ENCODE measurements around the gene RGS6. TPM values are rescaled to one million over a fixed set of nuclear protein-coding genes. Genes with fewer than 3 reads are reported as not detected.

The RGS6 gene
- total RNA-seq, 2 donors from 2014 or later: 1.4 to 4.7 TPM

- ATAC-seq (ENCODE audit: insufficient number of reproducible peaks, low FRiP score, low read depth) (no peak), DNase-seq (ENCODE audit: low spot score) (no peak)
- Histone ChIP-seq H3K4me1 (ENCODE audit: control insufficient read depth in 1 of 2, low read depth in 2 of 2) (peaks cover 8 to 21% of the 10 kb centered on the region in 2 donors), H3K9me3 (no peaks in the 10 kb centered on the region), H3K4me3 (no peak overlapping the region), H3K36me3 (no peaks in the 10 kb centered on the region), H3K27ac (no peak overlapping the region), H3K27me3 (replicated peaks; ENCODE audit: insufficient read depth) (no peaks in the 10 kb centered on the region)
- no peak for TF ChIP-seq CTCF (IDR thresholded peaks at IDR 0.05)
Observed at GRCh38 chr14:72568296-72568992, 636.2 kb downstream of the RGS6 start.

DNA sequence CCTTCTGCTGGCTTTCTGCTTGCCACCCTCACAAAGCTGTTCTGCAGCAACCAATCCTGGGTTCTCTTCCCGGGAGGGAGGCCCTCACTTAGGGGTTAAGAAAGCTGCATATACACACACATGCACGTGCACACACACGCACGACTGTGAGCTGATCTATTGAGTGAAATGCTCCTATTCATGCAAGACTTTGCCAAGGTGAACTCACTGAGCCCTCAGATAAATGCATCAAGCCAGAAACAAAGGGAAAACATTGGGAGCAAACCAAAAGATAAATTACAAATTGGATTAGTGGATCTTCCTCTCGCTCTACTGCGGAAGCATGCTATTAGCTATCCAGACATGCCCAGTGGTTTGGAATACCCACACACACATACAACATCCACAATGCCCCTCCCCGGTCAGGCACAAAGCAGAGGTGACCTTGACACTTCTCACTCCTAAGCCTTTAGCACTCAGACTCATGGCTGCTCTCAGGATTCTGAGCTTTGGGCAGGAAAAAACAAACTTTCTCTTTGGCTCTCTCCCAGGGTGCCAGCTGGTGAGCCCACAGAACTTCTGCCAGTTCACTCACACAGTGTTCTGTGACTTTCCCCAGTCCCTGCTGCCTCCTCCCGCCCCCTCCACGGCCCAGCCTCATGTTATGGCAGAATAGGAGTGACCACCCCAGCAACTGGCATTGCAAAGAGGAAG lies 641.6 kb downstream of the RGS6 start:
- ATAC-seq (ENCODE audit: insufficient number of reproducible peaks, low FRiP score, low read depth) (no peak), DNase-seq (ENCODE audit: low spot score) (no peak)
- Histone ChIP-seq H3K9me3 (no peaks in the 10 kb centered on the region), H3K27ac (no peak overlapping the region), H3K27me3 (replicated peaks; ENCODE audit: insufficient read depth) (no peaks in the 10 kb centered on the region), H3K4me1 (ENCODE audit: control insufficient read depth in 1 of 2, low read depth in 2 of 2) (peaks cover 0 to 14% of the 10 kb centered on the region in 2 donors), H3K4me3 (no peak overlapping the region), H3K36me3 (no peaks in the 10 kb centered on the region)
- no peak for TF ChIP-seq CTCF (IDR thresholded peaks at IDR 0.05)

DNA sequence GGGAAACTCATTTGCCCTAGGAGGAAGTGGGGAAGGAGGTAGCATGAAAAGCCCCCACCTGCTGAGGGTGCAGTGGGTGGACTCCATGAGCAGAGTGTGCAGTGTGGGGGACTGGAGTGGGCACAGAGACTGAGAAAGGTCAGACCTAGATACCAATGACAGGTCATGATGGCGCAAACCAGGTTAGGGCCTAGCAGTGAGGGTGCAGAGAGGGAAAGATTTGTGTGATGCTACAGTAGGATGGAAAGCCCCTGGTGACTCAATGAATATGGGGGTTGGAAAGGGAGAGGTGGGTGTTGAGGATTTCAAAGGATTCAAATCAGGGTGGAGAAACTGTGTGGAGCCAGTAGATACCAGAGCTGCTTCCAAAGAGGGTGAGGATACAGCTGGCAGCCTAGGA lies 642.5 kb downstream of the RGS6 start:
- DNase-seq (ENCODE audit: low spot score) (no peak), ATAC-seq (ENCODE audit: insufficient number of reproducible peaks, low FRiP score, low read depth) (no peak)
- Histone ChIP-seq H3K36me3 (no peaks in the 10 kb centered on the region), H3K4me1 (ENCODE audit: control insufficient read depth in 1 of 2, low read depth in 2 of 2) (peaks cover 0 to 14% of the 10 kb centered on the region in 2 donors), H3K27ac (no peak overlapping the region), H3K9me3 (no peaks in the 10 kb centered on the region), H3K27me3 (replicated peaks; ENCODE audit: insufficient read depth) (no peaks in the 10 kb centered on the region), H3K4me3 (no peak overlapping the region)
- TF ChIP-seq CTCF (IDR thresholded peaks at IDR 0.05): no peak

DNA sequence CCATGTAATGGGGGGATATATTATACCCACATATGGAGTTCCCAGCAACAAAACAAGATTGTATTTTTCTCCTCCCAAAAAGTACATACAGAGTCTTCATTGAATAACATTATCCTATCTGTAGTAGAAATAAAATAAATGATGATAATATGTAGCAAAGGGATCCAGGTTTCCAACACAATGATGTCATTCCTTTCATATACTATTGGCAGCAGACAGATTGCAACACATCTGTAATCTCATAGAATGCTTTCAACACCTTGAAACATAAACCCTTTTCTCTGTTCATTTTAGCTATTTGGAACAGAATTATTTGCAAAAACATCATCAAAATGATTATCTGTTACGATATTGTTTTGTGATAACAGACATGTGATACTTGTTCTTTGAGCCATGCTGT lies 644.0 kb downstream of the RGS6 start:
- ATAC-seq (ENCODE audit: insufficient number of reproducible peaks, low FRiP score, low read depth): no peak
- DNase-seq (ENCODE audit: low spot score): no peak
- Histone ChIP-seq H3K27ac (no peak overlapping the region), H3K4me3 (no peak overlapping the region), H3K36me3 (no peaks in the 10 kb centered on the region), H3K27me3 (replicated peaks; ENCODE audit: insufficient read depth) (no peaks in the 10 kb centered on the region), H3K4me1 (ENCODE audit: control insufficient read depth in 1 of 2, low read depth in 2 of 2) (peaks cover 0 to 14% of the 10 kb centered on the region in 2 donors), H3K9me3 (no peaks in the 10 kb centered on the region)
- TF ChIP-seq CTCF (IDR thresholded peaks at IDR 0.05): no peak

GRCh38 chr14:72577521-72577920 lies 645.3 kb downstream of the RGS6 start:
- DNase-seq (ENCODE audit: low spot score) (no peak), ATAC-seq (ENCODE audit: insufficient number of reproducible peaks, low FRiP score, low read depth) (no peak)

More at GRCh38 chr14:72577521-72577920, 645.3 kb downstream of the RGS6 start:
- H3K27me3 ChIP-seq (replicated peaks; ENCODE audit: insufficient read depth): no peaks in the 10 kb centered on the region
- H3K9me3 ChIP-seq: no peaks in the 10 kb centered on the region
- TF ChIP-seq CTCF (IDR thresholded peaks at IDR 0.05): no peak
- no peak overlapping the region for H3K27ac ChIP-seq
- H3K36me3 ChIP-seq: no peaks in the 10 kb centered on the region
- H3K4me1 ChIP-seq (ENCODE audit: control insufficient read depth in 1 of 2, low read depth in 2 of 2): peaks cover 0 to 14% of the 10 kb centered on the region in 2 donors
- no peak overlapping the region for H3K4me3 ChIP-seq
